Activated CD4-positive, alpha-beta T cell treated with anti-CD3 and anti-CD28 coated beads, Interleukin-2, Interleukin-6, amounts not matched to agents 100 ng/mL and 50 ng/mL, durations not matched to agents 16 hours and 8 hours (primary cell): ENCODE data around the gene OBSCN.

Experiments used
- DNase-seq: peaks from one replicate; pipeline ENCODE4 v3.0.0-alpha.2; 2020

Gene OBSCN

GRCh38 chr1:228347181-228347580 lies 139.3 kb downstream of the OBSCN start:
- DNase-seq, result no peak

DNA sequence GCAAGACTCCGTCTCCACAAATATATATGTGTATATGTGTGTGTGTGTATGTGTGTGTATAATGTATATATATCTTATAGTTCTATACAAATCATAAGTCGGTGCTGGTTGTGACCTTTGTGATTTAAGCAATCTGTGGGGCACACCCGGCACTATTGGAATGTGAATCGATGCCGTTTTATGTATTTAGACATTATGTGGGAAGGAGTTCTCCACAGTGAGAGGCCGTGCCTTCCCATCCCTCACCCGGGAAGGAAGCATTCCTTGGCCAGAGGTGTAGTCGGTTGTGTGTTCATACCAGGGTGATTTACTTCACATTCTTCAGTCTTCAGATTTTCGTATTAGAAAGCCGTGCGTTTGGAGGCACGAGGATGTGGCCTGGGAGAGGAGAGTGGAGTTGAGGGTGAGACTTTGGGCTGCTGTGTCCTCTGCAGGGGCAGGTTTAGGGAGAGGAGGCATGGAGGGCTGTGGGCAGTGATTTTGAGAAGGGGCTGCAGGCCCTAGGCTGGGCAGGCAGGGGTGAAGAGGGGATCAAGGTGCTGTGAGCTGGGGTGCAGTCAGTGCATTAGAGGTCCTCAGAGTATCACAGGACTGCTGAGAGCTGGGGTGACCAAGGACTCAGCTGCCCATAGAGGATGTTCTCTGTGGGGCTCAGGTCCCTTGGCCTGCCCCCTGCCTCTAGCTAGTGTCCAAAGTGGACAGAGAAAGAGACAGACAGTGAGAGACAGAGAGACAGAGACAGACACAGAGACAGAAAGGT lies 141.0 kb downstream of the OBSCN start:
- no peak for DNase-seq

- no peak for DNase-seq
These were observed 141.9 kb downstream of the OBSCN start for GRCh38 chr1:228349701-228350171.

- DNase-seq, result no peak
These were observed 142.4 kb downstream of the OBSCN start for GRCh38 chr1:228350179-228350742.

DNA sequence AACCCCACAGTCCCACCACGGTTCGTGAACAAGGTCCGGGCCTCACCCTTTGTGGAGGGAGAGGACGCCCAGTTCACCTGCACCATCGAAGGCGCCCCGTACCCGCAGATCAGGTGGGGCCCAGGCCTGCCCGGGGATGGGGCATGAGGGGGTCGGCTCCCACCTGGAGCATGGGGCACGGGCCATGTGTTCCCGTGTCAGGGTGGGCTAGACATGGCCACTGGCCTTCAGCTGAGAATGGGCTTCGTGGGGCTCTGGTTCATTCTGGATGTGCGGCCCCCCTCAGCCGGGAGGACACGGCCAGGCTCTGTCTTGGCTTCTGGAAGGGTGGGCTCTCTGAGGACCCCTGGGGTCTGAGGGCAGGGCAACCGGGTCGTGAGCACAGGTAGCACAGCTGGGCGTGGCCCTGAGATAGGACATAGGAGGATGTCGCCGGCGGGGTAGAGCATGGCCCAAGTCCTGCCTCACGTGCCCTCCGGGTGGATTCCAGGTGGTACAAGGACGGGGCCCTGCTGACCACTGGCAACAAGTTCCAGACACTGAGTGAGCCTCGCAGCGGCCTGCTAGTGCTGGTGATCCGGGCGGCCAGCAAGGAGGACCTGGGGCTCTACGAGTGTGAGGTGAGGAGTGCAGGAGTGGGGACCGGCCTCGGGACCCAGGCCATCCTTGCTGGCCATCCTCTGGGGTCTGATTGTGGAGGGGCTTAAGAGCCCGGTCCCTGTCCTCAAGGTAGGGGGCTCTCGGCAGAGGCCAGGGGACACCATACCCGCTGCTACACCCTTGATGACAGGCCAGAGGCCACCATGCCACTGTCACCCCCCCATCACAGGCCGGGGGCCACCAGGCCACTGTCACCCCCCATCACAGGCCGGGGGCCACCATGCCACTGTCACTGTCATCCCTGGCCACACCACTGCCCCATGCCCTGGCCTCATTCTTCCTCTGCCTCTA lies 143.3 kb downstream of the OBSCN start:
- DNase-seq, result no peak

- DNase-seq, result no peak
These were observed 144.0 kb downstream of the OBSCN start for GRCh38 chr1:228351850-228352249.

DNA sequence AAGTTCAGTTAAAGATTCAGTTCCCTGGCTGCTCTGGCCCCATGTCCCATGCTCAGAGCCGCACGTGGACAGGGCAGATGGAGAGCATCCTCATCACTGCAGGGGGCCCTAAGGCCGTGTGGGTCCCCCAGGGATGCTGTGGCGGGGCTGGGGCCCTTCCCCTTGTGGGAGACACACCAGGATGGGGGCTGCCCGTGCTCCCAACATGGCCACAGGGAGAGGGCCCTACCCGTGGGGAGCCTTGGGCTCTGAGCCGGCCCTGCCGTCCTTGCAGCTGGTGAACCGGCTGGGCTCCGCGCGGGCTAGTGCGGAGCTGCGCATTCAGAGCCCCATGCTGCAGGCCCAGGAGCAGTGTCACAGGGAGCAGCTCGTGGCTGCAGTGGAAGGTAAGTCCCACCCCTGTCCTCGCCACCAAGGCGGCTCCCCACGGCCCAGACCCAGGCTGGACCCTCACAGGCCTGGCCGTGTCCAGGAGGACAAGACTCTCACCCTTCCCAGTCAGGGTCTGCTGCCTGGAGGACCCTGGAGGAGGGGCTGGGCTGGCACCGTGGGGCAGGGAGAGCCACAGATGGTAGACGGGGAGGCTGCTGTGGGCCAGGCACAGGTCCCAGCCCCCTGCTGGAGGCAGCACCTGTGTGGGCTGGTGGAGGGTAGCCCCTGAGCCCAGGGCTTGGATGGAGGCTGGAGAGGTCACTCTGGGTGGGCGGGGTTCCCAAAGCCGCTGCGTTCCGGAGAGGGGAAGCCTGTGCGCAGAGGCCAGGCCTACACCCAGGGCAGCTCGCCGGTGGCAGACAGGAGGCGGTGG lies 145.0 kb downstream of the OBSCN start:
- no peak for DNase-seq

GRCh38 chr1:228353601-228354371 lies 145.9 kb downstream of the OBSCN start:
- DNase-seq, result no peak

- DNase-seq, result no peak
These were observed 146.8 kb downstream of the OBSCN start for GRCh38 chr1:228354390-228355320.

- no peak for DNase-seq
These were observed 149.2 kb downstream of the OBSCN start for GRCh38 chr1:228356897-228357680.

DNA sequence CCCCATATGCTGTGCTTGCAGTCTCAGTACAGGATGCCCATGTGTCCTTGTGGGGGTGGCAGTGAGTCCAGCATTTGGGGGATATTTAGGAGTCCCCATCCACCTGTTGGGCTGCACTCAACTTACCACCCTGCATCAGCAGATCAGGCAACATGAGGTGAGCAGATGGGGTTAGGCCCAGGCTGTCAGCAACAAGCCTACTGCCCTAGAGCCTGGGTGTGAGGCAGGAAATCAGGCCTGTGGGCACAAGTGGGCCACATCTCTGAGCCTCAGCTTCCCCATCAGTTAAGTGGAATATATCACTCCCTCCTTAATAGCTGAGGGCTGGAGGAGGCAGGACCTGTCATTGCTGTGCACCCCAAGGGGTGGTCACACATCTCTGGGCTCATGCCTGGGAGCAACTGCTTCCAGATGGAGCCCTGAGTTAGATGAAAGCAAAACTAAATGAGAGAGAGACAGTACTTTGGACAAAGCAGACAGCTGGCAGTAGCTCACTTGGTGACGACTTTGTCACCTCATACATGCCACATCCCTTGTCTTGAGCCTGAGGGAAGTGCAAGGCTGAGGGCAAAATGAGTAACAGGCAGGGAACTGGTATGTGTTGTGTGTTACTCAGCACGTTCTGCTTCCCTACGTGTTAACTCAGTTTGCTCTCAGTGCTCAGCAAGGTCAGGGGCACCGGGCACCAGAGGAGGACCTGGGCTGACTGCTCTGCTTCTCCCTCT lies 150.4 kb downstream of the OBSCN start:
- peak; percentile 34 for DNase-seq

DNA sequence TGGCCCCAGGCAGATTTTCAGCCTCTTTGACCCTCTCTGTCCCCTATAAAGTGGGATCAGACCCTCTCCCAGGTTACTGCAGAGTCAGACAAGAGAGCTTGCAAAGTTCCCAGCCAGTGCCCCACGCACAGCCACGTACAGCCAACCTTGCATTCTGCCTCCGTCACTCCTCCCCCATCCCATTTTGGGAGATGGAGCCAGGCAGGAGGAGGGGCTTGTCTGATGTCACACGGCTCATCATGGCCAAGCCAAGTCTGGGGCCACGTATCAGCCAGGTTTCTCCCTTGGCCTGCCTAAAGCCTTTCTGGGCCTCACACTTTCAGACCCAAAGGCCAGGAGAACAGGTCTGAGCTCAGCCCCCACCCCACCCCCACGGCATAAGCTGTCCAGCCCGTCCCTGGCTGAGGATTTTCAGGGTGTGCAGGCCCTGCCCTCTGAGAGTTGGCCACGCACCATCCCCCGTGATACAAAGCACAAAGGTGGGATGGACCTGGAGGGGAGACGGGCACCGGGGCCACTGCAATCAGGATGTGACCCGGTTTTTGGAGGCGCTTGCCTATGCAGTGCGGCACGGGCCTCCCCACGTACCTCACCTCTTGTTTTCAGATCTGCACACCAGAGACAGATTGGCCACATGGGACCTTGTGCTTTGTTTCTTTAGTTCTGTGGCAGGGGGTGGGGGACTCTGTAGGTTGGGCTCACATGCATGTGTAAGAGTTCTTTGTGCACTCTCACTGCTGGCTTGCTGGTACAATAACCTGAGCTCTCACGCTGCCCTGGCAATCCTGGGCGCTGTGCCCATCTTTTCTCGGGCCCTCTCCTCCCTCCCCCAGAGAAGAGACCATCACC lies 151.1 kb downstream of the OBSCN start:
- DNase-seq, result no peak

- DNase-seq, result no peak
These were observed 152.0 kb downstream of the OBSCN start for GRCh38 chr1:228359613-228360532.

- no peak for DNase-seq
These were observed 152.9 kb downstream of the OBSCN start for GRCh38 chr1:228360533-228361313.

DNA sequence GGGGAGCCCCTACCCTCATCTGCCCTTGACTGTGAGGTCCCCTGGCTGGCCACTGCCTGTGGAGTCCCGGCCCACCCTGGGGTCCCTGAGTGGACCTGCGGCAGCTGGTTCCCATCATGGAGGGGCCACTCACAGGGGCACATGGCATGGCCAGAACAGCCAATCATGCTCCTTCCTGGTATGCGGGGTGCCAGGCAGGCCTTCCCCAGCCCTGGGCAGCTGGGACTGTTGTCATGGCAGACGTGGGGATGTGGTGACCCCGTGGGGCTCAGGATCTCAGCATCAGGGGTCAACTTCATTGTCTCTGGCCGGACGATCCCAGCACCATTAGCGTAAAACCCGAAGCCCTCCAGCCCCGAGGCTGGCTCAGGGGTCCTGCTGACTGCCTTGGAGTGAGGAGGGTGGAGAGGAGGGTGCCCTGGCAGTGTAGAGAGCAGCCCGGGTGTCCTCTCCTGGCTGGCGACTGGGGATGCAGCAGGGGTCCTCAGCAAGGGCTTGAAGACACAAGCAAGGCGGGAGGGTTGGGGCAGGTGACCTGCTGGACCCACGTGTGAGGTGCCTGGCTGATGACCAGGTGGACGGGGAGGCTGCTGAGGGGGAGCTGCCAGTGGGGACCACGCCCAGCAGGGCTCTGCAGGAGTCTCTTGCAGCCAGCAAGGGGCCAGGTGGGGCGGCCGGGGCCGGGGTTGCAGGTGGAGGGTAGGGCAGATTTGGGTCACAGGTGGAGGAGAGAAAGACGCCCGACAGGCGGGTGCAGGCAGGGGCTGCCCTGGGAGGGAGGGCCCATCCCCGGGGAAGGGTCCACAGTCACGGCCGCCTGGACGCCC lies 153.7 kb downstream of the OBSCN start:
- no peak for DNase-seq
